Measurements from ENCODE around the gene SLC34A3.
A peak's percentile ranks its signal among the peaks of the same experiment; 100 is the strongest.

Gene SLC34A3

GRCh38 chr9:137276473-137277328, 46.0 kb downstream of the SLC34A3 start:
- TF ChIP-seq YY1 (IDR thresholded peaks at IDR 0.05; ENCODE audit: low read depth) (no peak), USF1 (IDR thresholded peaks at IDR 0.05) (peak; percentile 34; the same call in 1 of the 2 replicates), FOXM1 (IDR thresholded peaks at IDR 0.05; ENCODE audit: borderline replicate concordance, low read depth) (no peak), CEBPB (IDR thresholded peaks at IDR 0.05) (no peak), EP300 (IDR thresholded peaks at IDR 0.05; ENCODE audit: borderline replicate concordance) (no peak; the same call in 1 of the 2 replicates), ZBTB7A (IDR thresholded peaks at IDR 0.05; ENCODE audit: low read depth) (no peak), CREB1 (IDR thresholded peaks at IDR 0.05; ENCODE audit: low read depth) (no peak), MAX (IDR thresholded peaks at IDR 0.05) (peak; percentile 58), NFIC (IDR thresholded peaks at IDR 0.05) (peak; percentile 57), TEAD4 (IDR thresholded peaks at IDR 0.05) (no peak), REST (IDR thresholded peaks at IDR 0.05; ENCODE audit: low read depth) (no peak), TCF12 (IDR thresholded peaks at IDR 0.05; ENCODE audit: low read depth) (0 out of 2 replicates have a peak, but pooled peaks have one; percentile 17), TAF1 (IDR thresholded peaks at IDR 0.05; ENCODE audit: low read depth) (no peak), EGR1 (IDR thresholded peaks at IDR 0.05) (no peak)

- TF ChIP-seq USF1 (IDR thresholded peaks at IDR 0.05) (no peak), NFIC (IDR thresholded peaks at IDR 0.05) (no peak), EGR1 (IDR thresholded peaks at IDR 0.05) (no peak), EP300 (IDR thresholded peaks at IDR 0.05; ENCODE audit: borderline replicate concordance) (0 out of 2 replicates have a peak, but pooled peaks have one; percentile 17), CREB1 (IDR thresholded peaks at IDR 0.05; ENCODE audit: low read depth) (no peak), ZBTB7A (IDR thresholded peaks at IDR 0.05; ENCODE audit: low read depth) (0 out of 2 replicates have a peak, but pooled peaks have one; percentile 25), TCF12 (IDR thresholded peaks at IDR 0.05; ENCODE audit: low read depth) (no peak), YY1 (IDR thresholded peaks at IDR 0.05; ENCODE audit: low read depth) (no peak)
Measured at GRCh38 chr9:137277329-137278041, 46.8 kb downstream of the SLC34A3 start, which contains the start of gene TOR4A. TOR4A (plus strand) TSS chr9:137277726; CDS start chr9:137278690, 964 bp downstream.

GRCh38 chr9:137278061-137278701, 47.5 kb downstream of the SLC34A3 start:
- no peak for TF ChIP-seq CREB1 (IDR thresholded peaks at IDR 0.05; ENCODE audit: low read depth)
- no peak for TF ChIP-seq EGR1 (IDR thresholded peaks at IDR 0.05)
- no peak for TF ChIP-seq TAF1 (IDR thresholded peaks at IDR 0.05; ENCODE audit: low read depth)
- TF ChIP-seq NFIC (IDR thresholded peaks at IDR 0.05): no peak
- no peak for TF ChIP-seq TCF12 (IDR thresholded peaks at IDR 0.05; ENCODE audit: low read depth)
- no peak for TF ChIP-seq USF1 (IDR thresholded peaks at IDR 0.05)
- TF ChIP-seq TEAD4 (IDR thresholded peaks at IDR 0.05): no peak
- no peak for TF ChIP-seq CEBPB (IDR thresholded peaks at IDR 0.05)
- TF ChIP-seq EP300 (IDR thresholded peaks at IDR 0.05; ENCODE audit: borderline replicate concordance): no peak

- TF ChIP-seq EP300 (IDR thresholded peaks at IDR 0.05; ENCODE audit: borderline replicate concordance) (no peak), TAF1 (IDR thresholded peaks at IDR 0.05; ENCODE audit: low read depth) (no peak), EGR1 (IDR thresholded peaks at IDR 0.05) (no peak), YY1 (IDR thresholded peaks at IDR 0.05; ENCODE audit: low read depth) (no peak), USF1 (IDR thresholded peaks at IDR 0.05) (no peak), TEAD4 (IDR thresholded peaks at IDR 0.05) (no peak)
Measured at GRCh38 chr9:137278721-137279711, 48.3 kb downstream of the SLC34A3 start.
